CD14-positive monocyte (primary cell): ENCODE data around the gene HSPA12B. TPM values are rescaled to one million over a fixed set of nuclear protein-coding genes. Genes with fewer than 3 reads are reported as not detected.

ENCODE experiments used
- DNase-seq, 3 donors: peaks; one replicate each; pipeline ENCODE4 v3.0.0-alpha.2; 2011 to 2022
- H2AFZ ChIP-seq: 2 replicates; pipeline ENCODE4 v1.6.0; 2012; ENCODE audit warnings: mild to moderate bottlenecking, low read depth, low read length, inconsistent platforms; ENCODE audit not compliant: insufficient read depth, poor library complexity, severe bottlenecking
- H3K27ac ChIP-seq, 2 donors: 1 replicate in 1 of 2; 2 replicates in 1 of 2; pipeline ENCODE4 v1.5.1; 2012 to 2013; ENCODE audit warnings: low read length in 2 of 2, control low read depth in 1 of 2, inconsistent platforms in 1 of 2, low read depth in 1 of 2, mild to moderate bottlenecking in 1 of 2
- H3K27me3 ChIP-seq, 2 donors: one replicate each; pipeline versions ENCODE4 v1.6.0 to v1.6.1; 2011 to 2013; ENCODE audit warnings: low read length in 2 of 2; ENCODE audit not compliant: control insufficient read depth in 2 of 2, insufficient read depth in 2 of 2
- H3K36me3 ChIP-seq, 2 donors: replicated peaks in 1 of 2; 1 replicate in 1 of 2; 2 replicates in 1 of 2; pipeline versions ENCODE4 v1.5.1 to v1.6.1; 2012 to 2013; ENCODE audit warnings: low read length in 2 of 2, control low read depth in 1 of 2, inconsistent platforms in 1 of 2, mild to moderate bottlenecking in 1 of 2; ENCODE audit not compliant: insufficient read depth in 2 of 2, control insufficient read depth in 1 of 2
- H3K4me1 ChIP-seq, 2 donors: 1 replicate in 1 of 2; 2 replicates in 1 of 2; pipeline versions ENCODE4 v1.5.1 to v1.6.1; 2012 to 2013; ENCODE audit warnings: low read length in 2 of 2, control low read depth in 1 of 2, inconsistent platforms in 1 of 2, mild to moderate bottlenecking in 1 of 2, moderate library complexity in 1 of 2; ENCODE audit not compliant: insufficient read depth in 2 of 2, control insufficient read depth in 1 of 2
- H3K4me2 ChIP-seq: replicated peaks from 2 replicates; pipeline ENCODE3; 2012; ENCODE audit warnings: low read length, moderate library complexity, mild to moderate bottlenecking; ENCODE audit not compliant: poor library complexity, severe bottlenecking; ENCODE audit errors: extremely low read depth
- H3K4me3 ChIP-seq, 3 experiments: fragments of 200-600 bp in 1 of 3; sonication (generic) in 1 of 3; replicated peaks in 1 of 3; 1 replicate in 2 of 3; 2 replicates in 1 of 3; pipeline ENCODE4 v1.5.1; 2011 to 2013; ENCODE audit warnings: low read length in 3 of 3, mild to moderate bottlenecking in 3 of 3, control low read depth in 2 of 3, low read depth in 2 of 3, inconsistent platforms in 1 of 3, moderate library complexity in 1 of 3
- H3K79me2 ChIP-seq: 2 replicates; pipeline ENCODE4 v1.6.0; 2012; ENCODE audit warnings: mild to moderate bottlenecking, control low read depth, inconsistent platforms, low read length, moderate library complexity; ENCODE audit not compliant: insufficient read depth
- H3K9ac ChIP-seq: 2 replicates; pipeline ENCODE4 v1.6.0; 2017; ENCODE audit warnings: low read length, mild to moderate bottlenecking; ENCODE audit not compliant: insufficient read depth, poor library complexity, severe bottlenecking
- H3K9me3 ChIP-seq, 2 donors: replicated peaks in 1 of 2; 1 replicate in 1 of 2; 2 replicates in 1 of 2; pipeline versions ENCODE4 v1.5.1 to v1.6.1; 2012 to 2013; ENCODE audit warnings: low read length in 2 of 2, control low read depth in 1 of 2; ENCODE audit not compliant: control insufficient read depth in 1 of 2, insufficient read depth in 1 of 2
- H4K20me1 ChIP-seq: 2 replicates; pipeline ENCODE4 v1.6.0; 2012; ENCODE audit warnings: mild to moderate bottlenecking, low read length, control low read depth, moderate library complexity; ENCODE audit not compliant: insufficient read depth
- H3K27ac Mint-ChIP-seq, 7 donors: one replicate each; pipeline ENCODE4 v1.8.0; 2020; ENCODE audit warnings: mild to moderate bottlenecking in 7 of 7, mixed read lengths in 7 of 7, moderate library complexity in 6 of 7, inconsistent platforms in 2 of 7
- H3K27me3 Mint-ChIP-seq, 3 donors: one replicate each; pipeline ENCODE4 v1.8.0; 2021 to 2022; ENCODE audit warnings: low read depth in 3 of 3, mild to moderate bottlenecking in 3 of 3, mixed read lengths in 3 of 3, moderate library complexity in 3 of 3, inconsistent platforms in 1 of 3
- H3K36me3 Mint-ChIP-seq, 2 donors: one replicate each; pipeline ENCODE4 v1.8.0; 2020; ENCODE audit warnings: mixed read lengths in 2 of 2, inconsistent platforms in 1 of 2, mild to moderate bottlenecking in 1 of 2
- H3K4me1 Mint-ChIP-seq: one replicate; pipeline ENCODE4 v1.8.0; 2020; ENCODE audit warnings: mild to moderate bottlenecking, mixed read lengths
- H3K4me3 Mint-ChIP-seq, 2 donors: one replicate each; pipeline ENCODE4 v1.8.0; 2020; ENCODE audit warnings: mild to moderate bottlenecking in 2 of 2, mixed read lengths in 2 of 2, moderate library complexity in 1 of 2
- H3K9me3 Mint-ChIP-seq, 7 donors: one replicate each; pipeline ENCODE4 v1.8.0; 2020 to 2022; ENCODE audit warnings: mixed read lengths in 7 of 7, mild to moderate bottlenecking in 6 of 7, moderate library complexity in 6 of 7, inconsistent platforms in 2 of 7
- WGBS: methylation state at CpG from one replicate; pipeline ENCODE4 v1.1.5; 2013; ENCODE audit warnings: missing lambda C conversion rate; ENCODE audit not compliant: insufficient coverage; 5-methylcytosine and 5-hydroxymethylcytosine counted together
- intact Hi-C, 2 donors: fragments of 100-400 bp; cut with micrococcal nuclease; formaldehyde crosslinking; loops; one replicate each; pipeline versions ENCODE4 v1.15.0 to v1.15.1; 2023
- polyA plus RNA-seq, 3 donors: library from polyadenylated mRNA; depleted of rRNA in 1 of 3; unstranded in 2 of 3; stranded (reverse) in 1 of 3; fragments of 300-500 nt in 2 of 3; fragments of >200 nt in 1 of 3; fragmentation: Illumina TruSeq in 2 of 3; gene quantifications; 1 replicate in 2 of 3; 2 replicates in 1 of 3; pipeline ENCODE4 v1.2.3, GENCODE V29; 2012 to 2021
- TF ChIP-seq, protein P1 (sequence below): fragments of 200-600 bp; IDR thresholded peaks from one replicate; pipeline ENCODE4 v1.8.0; 2022; ENCODE audit warnings: antibody characterized with exemption, mild to moderate bottlenecking

Gene HSPA12B
- polyA plus RNA-seq, 3 donors: not detected

GRCh38 chr20:3723284-3723683 is 9.2 kb upstream of the HSPA12B start:
- Mint-ChIP-seq H3K27me3 (peaks cover 9 to 26% (median 24%) of the 10 kb centered on the region in 3 donors), H3K4me1 (peaks cover 8% of the 10 kb centered on the region)

GRCh38 chr20:3724356-3724755 is 8.1 kb upstream of the HSPA12B start:
- DNase-seq: no peak
- H3K4me3 ChIP-seq: no peak overlapping the region
- no peaks in the 10 kb centered on the region for H4K20me1 ChIP-seq
- H3K27me3 Mint-ChIP-seq: peaks cover 9 to 29% (median 26%) of the 10 kb centered on the region in 3 donors
- no peak overlapping the region for H3K4me2 ChIP-seq
- peaks cover 9% of the 10 kb centered on the region for H3K4me1 Mint-ChIP-seq
- no peaks in the 10 kb centered on the region for H3K36me3 Mint-ChIP-seq
- no peaks in the 10 kb centered on the region for H3K4me1 ChIP-seq
- H3K27me3 ChIP-seq: peaks cover 0 to 19% of the 10 kb centered on the region in 2 donors
- no peak overlapping the region for H2AFZ ChIP-seq
- H3K9ac ChIP-seq: no peak overlapping the region
- H3K27ac Mint-ChIP-seq: no peak overlapping the region
- 86% methylated on average over 1 of the region's 4 CpGs for WGBS
- H3K9me3 ChIP-seq: no peaks in the 10 kb centered on the region
- H3K9me3 Mint-ChIP-seq: peaks cover 0 to 2% (median 0%) of the 10 kb centered on the region in 7 donors
- intact Hi-C loops: no loop called here
- TF ChIP-seq, protein P1, sequence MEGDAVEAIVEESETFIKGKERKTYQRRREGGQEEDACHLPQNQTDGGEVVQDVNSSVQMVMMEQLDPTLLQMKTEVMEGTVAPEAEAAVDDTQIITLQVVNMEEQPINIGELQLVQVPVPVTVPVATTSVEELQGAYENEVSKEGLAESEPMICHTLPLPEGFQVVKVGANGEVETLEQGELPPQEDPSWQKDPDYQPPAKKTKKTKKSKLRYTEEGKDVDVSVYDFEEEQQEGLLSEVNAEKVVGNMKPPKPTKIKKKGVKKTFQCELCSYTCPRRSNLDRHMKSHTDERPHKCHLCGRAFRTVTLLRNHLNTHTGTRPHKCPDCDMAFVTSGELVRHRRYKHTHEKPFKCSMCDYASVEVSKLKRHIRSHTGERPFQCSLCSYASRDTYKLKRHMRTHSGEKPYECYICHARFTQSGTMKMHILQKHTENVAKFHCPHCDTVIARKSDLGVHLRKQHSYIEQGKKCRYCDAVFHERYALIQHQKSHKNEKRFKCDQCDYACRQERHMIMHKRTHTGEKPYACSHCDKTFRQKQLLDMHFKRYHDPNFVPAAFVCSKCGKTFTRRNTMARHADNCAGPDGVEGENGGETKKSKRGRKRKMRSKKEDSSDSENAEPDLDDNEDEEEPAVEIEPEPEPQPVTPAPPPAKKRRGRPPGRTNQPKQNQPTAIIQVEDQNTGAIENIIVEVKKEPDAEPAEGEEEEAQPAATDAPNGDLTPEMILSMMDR: no peak
- H3K27ac ChIP-seq: no peak overlapping the region
- H3K4me3 Mint-ChIP-seq: no peak overlapping the region
- H3K79me2 ChIP-seq: no peaks in the 10 kb centered on the region
- no peaks in the 10 kb centered on the region for H3K36me3 ChIP-seq

More at GRCh38 chr20:3723284-3723683, 9.2 kb upstream of the HSPA12B start:
- Mint-ChIP-seq H3K9me3 (peaks cover 0 to 2% (median 0%) of the 10 kb centered on the region in 7 donors), H3K4me3 (no peak overlapping the region), H3K36me3 (no peaks in the 10 kb centered on the region), H3K27ac (no peak overlapping the region)
- Histone ChIP-seq H4K20me1 (no peaks in the 10 kb centered on the region), H3K4me2 (no peak overlapping the region), H3K9me3 (no peaks in the 10 kb centered on the region), H3K27ac (no peak overlapping the region), H2AFZ (no peak overlapping the region), H3K27me3 (peaks cover 0 to 13% of the 10 kb centered on the region in 2 donors), H3K4me1 (no peaks in the 10 kb centered on the region), H3K9ac (no peak overlapping the region), H3K4me3 (no peak overlapping the region), H3K79me2 (no peaks in the 10 kb centered on the region), H3K36me3 (no peaks in the 10 kb centered on the region)
- DNase-seq: no peak
- WGBS: 95% methylated on average over 7 of the region's 8 CpGs
- intact Hi-C loops: no loop called here
- TF ChIP-seq, protein P1: no peak
